Karpas-422 (cell line): ENCODE results near the gene TAS2R1. TPM values are rescaled to one million over a fixed set of nuclear protein-coding genes. Genes with fewer than 3 reads are reported as not detected.

ENCODE experiments used
- DNase-seq: peaks from one replicate; pipeline ENCODE4 v3.0.0-alpha.2; 2015
- H2AFZ ChIP-seq: fragments of 200-600 bp; sonication (generic); 2 replicates; pipeline ENCODE4 v1.6.1; 2014; ENCODE audit warnings: antibody characterized with exemption, low read length, mixed read lengths
- H3K27ac ChIP-seq: fragments of 200-600 bp; sonication (generic); 2 replicates; pipeline ENCODE4 v1.5.1; 2014; ENCODE audit warnings: mild to moderate bottlenecking, low read length, moderate library complexity
- H3K27me3 ChIP-seq: fragments of 200-600 bp; sonication (generic); 2 replicates; pipeline ENCODE4 v1.6.1; 2014; ENCODE audit warnings: low read length, mixed read lengths
- H3K36me3 ChIP-seq: fragments of 200-600 bp; sonication (generic); 2 replicates; pipeline ENCODE4 v1.6.1; 2014; ENCODE audit warnings: low read length, mixed read lengths; ENCODE audit not compliant: insufficient read depth
- H3K4me1 ChIP-seq: fragments of 200-600 bp; sonication (generic); 2 replicates; pipeline ENCODE4 v1.6.1; 2014; ENCODE audit warnings: mild to moderate bottlenecking, low read length, mixed read lengths
- H3K4me2 ChIP-seq: fragments of 200-600 bp; sonication (generic); 2 replicates; pipeline ENCODE4 v1.6.1; 2014; ENCODE audit warnings: low read length, low read depth, mild to moderate bottlenecking; ENCODE audit not compliant: poor library complexity, severe bottlenecking
- H3K4me3 ChIP-seq: fragments of 200-600 bp; sonication (generic); 2 replicates; pipeline ENCODE4 v1.5.1; 2014; ENCODE audit warnings: mild to moderate bottlenecking, antibody characterized with exemption, low read length, mixed read lengths
- H3K79me2 ChIP-seq: fragments of 200-600 bp; sonication (generic); 2 replicates; pipeline ENCODE4 v1.6.1; 2014; ENCODE audit warnings: mild to moderate bottlenecking, low read length, mixed read lengths
- H3K9ac ChIP-seq: fragments of 200-600 bp; sonication (generic); 2 replicates; pipeline ENCODE4 v1.6.0; 2014; ENCODE audit warnings: low read length
- H3K9me2 ChIP-seq: fragments of 200-600 bp; sonication (generic), shearing (Covaris generic); replicated peaks from 2 replicates; pipeline ENCODE4 v1.6.0; 2014; ENCODE audit warnings: mild to moderate bottlenecking, low read length, moderate library complexity; ENCODE audit not compliant: insufficient read depth
- H3K9me3 ChIP-seq: fragments of 300-700, 200-600 bp; sonication (generic); 2 replicates; pipeline ENCODE4 v1.6.1; 2014; ENCODE audit warnings: low read length, mixed read lengths
- H4K20me1 ChIP-seq: fragments of 200-600 bp; sonication (generic); 2 replicates; pipeline ENCODE4 v1.6.1; 2014; ENCODE audit warnings: mild to moderate bottlenecking, antibody characterized with exemption, low read length, low read depth; ENCODE audit not compliant: insufficient read depth
- total RNA-seq: library from RNA; depleted of rRNA; stranded (reverse); fragments of >200 nt; shearing (Covaris generic); gene quantifications from 2 replicates; pipeline ENCODE4 v1.2.3, GENCODE V29; 2014; ENCODE audit warnings: low replicate concordance; rRNA removed

TAS2R1 gene
- total RNA-seq, 1 experiment from 2014 or later: not detected

- H3K4me1 ChIP-seq: no peaks in the 10 kb centered on the region
- H3K9me2 ChIP-seq: no peaks in the 10 kb centered on the region; the same call in 1 of the 2 replicates
- H3K27me3 ChIP-seq: no peaks in the 10 kb centered on the region
- H3K27ac ChIP-seq: no peak overlapping the region
- H3K4me2 ChIP-seq: no peak overlapping the region
- no peaks in the 10 kb centered on the region for H3K9me3 ChIP-seq
- H4K20me1 ChIP-seq: no peaks in the 10 kb centered on the region
- H3K36me3 ChIP-seq: no peaks in the 10 kb centered on the region
- H3K9ac ChIP-seq: no peak overlapping the region
- H3K4me3 ChIP-seq: no peak overlapping the region
- no peak overlapping the region for H2AFZ ChIP-seq
- H3K79me2 ChIP-seq: no peaks in the 10 kb centered on the region
- DNase-seq: no peak
These were observed 35.2 kb downstream of the TAS2R1 start for GRCh38 chr5:9594913-9595312.

- H2AFZ ChIP-seq: no peak overlapping the region
- DNase-seq: no peak
- H4K20me1 ChIP-seq: no peaks in the 10 kb centered on the region
- no peak overlapping the region for H3K4me2 ChIP-seq
- H3K27ac ChIP-seq: no peak overlapping the region
- no peaks in the 10 kb centered on the region for H3K36me3 ChIP-seq
- H3K4me1 ChIP-seq: no peaks in the 10 kb centered on the region
- H3K4me3 ChIP-seq: no peak overlapping the region
- H3K9ac ChIP-seq: no peak overlapping the region
- no peaks in the 10 kb centered on the region for H3K79me2 ChIP-seq
- no peaks in the 10 kb centered on the region; the same call in 1 of the 2 replicates for H3K9me2 ChIP-seq
- no peaks in the 10 kb centered on the region for H3K27me3 ChIP-seq
- H3K9me3 ChIP-seq: no peaks in the 10 kb centered on the region
These were observed 40.9 kb downstream of the TAS2R1 start for GRCh38 chr5:9589049-9589835.

GRCh38 chr5:9588254-9588653, 41.9 kb downstream of the TAS2R1 start:
- H3K27me3 ChIP-seq: no peaks in the 10 kb centered on the region

GRCh38 chr5:9587135-9587534, 43.0 kb downstream of the TAS2R1 start:
- Histone ChIP-seq H3K79me2 (no peaks in the 10 kb centered on the region), H3K9me2 (no peaks in the 10 kb centered on the region; the same call in 1 of the 2 replicates), H3K27me3 (no peaks in the 10 kb centered on the region), H3K4me3 (no peak overlapping the region), H4K20me1 (no peaks in the 10 kb centered on the region), H3K27ac (no peak overlapping the region), H3K9me3 (no peaks in the 10 kb centered on the region), H3K36me3 (no peaks in the 10 kb centered on the region), H3K4me2 (no peak overlapping the region), H3K4me1 (no peaks in the 10 kb centered on the region), H2AFZ (no peak overlapping the region), H3K9ac (no peak overlapping the region)
- no peak for DNase-seq

More at GRCh38 chr5:9588254-9588653, 41.9 kb downstream of the TAS2R1 start:
- no peaks in the 10 kb centered on the region for H4K20me1 ChIP-seq
- no peak overlapping the region for H3K4me2 ChIP-seq
- H3K9ac ChIP-seq: no peak overlapping the region
- no peaks in the 10 kb centered on the region for H3K4me1 ChIP-seq
- no peak overlapping the region for H3K27ac ChIP-seq
- H3K4me3 ChIP-seq: no peak overlapping the region
- no peaks in the 10 kb centered on the region for H3K9me3 ChIP-seq
- no peaks in the 10 kb centered on the region; the same call in 1 of the 2 replicates for H3K9me2 ChIP-seq
- DNase-seq: no peak
- H3K79me2 ChIP-seq: no peaks in the 10 kb centered on the region
- no peak overlapping the region for H2AFZ ChIP-seq
- H3K36me3 ChIP-seq: no peaks in the 10 kb centered on the region

GRCh38 chr5:9582406-9582805, 47.7 kb downstream of the TAS2R1 start:
- no peaks in the 10 kb centered on the region for H3K79me2 ChIP-seq
- H3K4me1 ChIP-seq: no peaks in the 10 kb centered on the region
- H3K27ac ChIP-seq: no peak overlapping the region

More at GRCh38 chr5:9582406-9582805, 47.7 kb downstream of the TAS2R1 start:
- Histone ChIP-seq H2AFZ (no peak overlapping the region), H4K20me1 (no peaks in the 10 kb centered on the region), H3K27me3 (no peaks in the 10 kb centered on the region), H3K9me2 (no peaks in the 10 kb centered on the region), H3K9ac (no peak overlapping the region), H3K36me3 (no peaks in the 10 kb centered on the region), H3K9me3 (peaks cover 9% of the 10 kb centered on the region; the same call in 1 of the 2 replicates), H3K4me2 (no peak overlapping the region), H3K4me3 (no peak overlapping the region)
- no peak for DNase-seq

Other genes with a start within 250 kb of the TAS2R1 start
- not detected in 2 replicates for gene SEMA5A, start 84.3 kb downstream of the TAS2R1 start, total RNA-seq